ENCODE measurements around the gene CDCA5. TPM values are rescaled to one million over a fixed set of nuclear protein-coding genes. Genes with fewer than 3 reads are reported as not detected.

The CDCA5 gene
- total and polyA plus RNA-seq, 2 donors (not counting 1 experiment from before 2014, with no cell fraction given): 3.0 to 4.6 TPM

DNA sequence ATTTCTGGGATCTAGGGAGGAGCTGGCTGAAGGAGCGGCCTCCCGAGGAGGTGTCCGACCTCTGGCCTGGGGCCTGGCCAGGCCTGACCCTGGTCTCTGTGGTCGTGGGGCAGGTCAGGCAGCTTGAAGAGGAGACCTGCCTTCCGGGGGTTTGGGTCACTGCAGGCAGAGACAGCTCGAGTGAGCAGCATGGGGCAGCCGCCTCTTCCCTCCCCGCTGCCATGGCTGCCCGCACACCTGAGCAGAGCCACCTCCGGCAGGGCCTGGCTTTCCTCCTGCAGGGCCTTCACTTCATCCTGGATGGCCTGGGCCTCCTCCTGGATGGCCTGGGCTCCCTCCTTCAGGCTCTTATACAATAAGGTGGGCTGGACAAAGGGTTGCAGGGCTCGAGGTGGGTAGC is 17.5 kb downstream of the CDCA5 start:
- TF ChIP-seq, protein P1, sequence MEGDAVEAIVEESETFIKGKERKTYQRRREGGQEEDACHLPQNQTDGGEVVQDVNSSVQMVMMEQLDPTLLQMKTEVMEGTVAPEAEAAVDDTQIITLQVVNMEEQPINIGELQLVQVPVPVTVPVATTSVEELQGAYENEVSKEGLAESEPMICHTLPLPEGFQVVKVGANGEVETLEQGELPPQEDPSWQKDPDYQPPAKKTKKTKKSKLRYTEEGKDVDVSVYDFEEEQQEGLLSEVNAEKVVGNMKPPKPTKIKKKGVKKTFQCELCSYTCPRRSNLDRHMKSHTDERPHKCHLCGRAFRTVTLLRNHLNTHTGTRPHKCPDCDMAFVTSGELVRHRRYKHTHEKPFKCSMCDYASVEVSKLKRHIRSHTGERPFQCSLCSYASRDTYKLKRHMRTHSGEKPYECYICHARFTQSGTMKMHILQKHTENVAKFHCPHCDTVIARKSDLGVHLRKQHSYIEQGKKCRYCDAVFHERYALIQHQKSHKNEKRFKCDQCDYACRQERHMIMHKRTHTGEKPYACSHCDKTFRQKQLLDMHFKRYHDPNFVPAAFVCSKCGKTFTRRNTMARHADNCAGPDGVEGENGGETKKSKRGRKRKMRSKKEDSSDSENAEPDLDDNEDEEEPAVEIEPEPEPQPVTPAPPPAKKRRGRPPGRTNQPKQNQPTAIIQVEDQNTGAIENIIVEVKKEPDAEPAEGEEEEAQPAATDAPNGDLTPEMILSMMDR (conservative IDR thresholded peaks at IDR 0.05 in 1 of 2, IDR thresholded peaks at IDR 0.05 in 1 of 2; ENCODE audit: low read depth in 1 of 2, low read length in 2 of 2): no peak
- TF ChIP-seq EZH2 (IDR thresholded peaks at IDR 0.05; ENCODE audit: low read length, missing control alignments): no peak
- no peaks in the 10 kb centered on the region for H3K4me1 ChIP-seq (ENCODE audit: control insufficient read depth, extremely low read depth, insufficient read depth, low read length)
- no peaks in the 10 kb centered on the region for H3K27me3 ChIP-seq (ENCODE audit: control insufficient read depth, insufficient read depth, low read length)
- H4K20me1 ChIP-seq (ENCODE audit: control insufficient read depth, extremely low read depth, insufficient read depth, low read length): no peaks in the 10 kb centered on the region
- no peaks in the 10 kb centered on the region for H3K36me3 ChIP-seq (ENCODE audit: control insufficient read depth, insufficient read depth, low read length)
- H3K27ac ChIP-seq (ENCODE audit: insufficient read depth, low read length): no peak overlapping the region
- no peak for DNase-seq (ENCODE audit: low read depth in 2 of 2)
- H3K9ac ChIP-seq (ENCODE audit: insufficient read depth, low read length): no peak overlapping the region
- no peaks in the 10 kb centered on the region for H3K79me2 ChIP-seq (ENCODE audit: control insufficient read depth, insufficient read depth, low read length)
- H2AFZ ChIP-seq (ENCODE audit: low read length): no peak overlapping the region
- no peak overlapping the region for H3K4me3 ChIP-seq (replicated peaks in 1 of 4; ENCODE audit: control extremely low read depth in 1 of 4, insufficient read depth in 1 of 4, low read depth in 3 of 4, low read length in 4 of 4)
- H3K9me3 ChIP-seq (ENCODE audit: control insufficient read depth, insufficient read depth, low read depth, low read length): no peaks in the 10 kb centered on the region
- H3K4me2 ChIP-seq (ENCODE audit: extremely low read depth, insufficient read depth, low read length): no peak overlapping the region

DNA sequence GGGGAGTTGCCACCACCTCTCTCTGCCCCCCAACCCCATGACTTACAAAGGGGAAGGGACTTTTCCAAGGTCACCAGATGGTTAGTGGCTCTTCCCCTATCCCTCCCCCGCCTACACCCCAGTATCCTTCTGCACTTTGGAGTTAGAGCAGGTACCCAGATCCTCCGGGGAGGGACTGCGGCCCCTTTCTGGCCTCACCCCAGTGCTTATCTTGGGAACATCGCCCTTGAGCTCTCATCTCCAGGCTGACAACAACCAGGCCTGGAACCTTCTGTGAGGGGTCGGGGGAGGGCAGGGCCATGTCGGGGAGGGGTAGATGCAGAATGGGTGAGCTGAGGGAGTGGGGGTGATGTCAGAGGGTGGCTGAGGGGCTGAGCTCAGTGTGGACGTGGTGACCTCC is 18.0 kb downstream of the CDCA5 start:
- Histone ChIP-seq H3K36me3 (ENCODE audit: control insufficient read depth, insufficient read depth, low read length) (no peaks in the 10 kb centered on the region), H3K4me3 (replicated peaks in 1 of 4; ENCODE audit: control extremely low read depth in 1 of 4, insufficient read depth in 1 of 4, low read depth in 3 of 4, low read length in 4 of 4) (no peak overlapping the region), H3K27ac (ENCODE audit: insufficient read depth, low read length) (no peak overlapping the region), H3K9me3 (ENCODE audit: control insufficient read depth, insufficient read depth, low read depth, low read length) (no peaks in the 10 kb centered on the region), H3K4me1 (ENCODE audit: control insufficient read depth, extremely low read depth, insufficient read depth, low read length) (no peaks in the 10 kb centered on the region), H2AFZ (ENCODE audit: low read length) (no peak overlapping the region), H3K9ac (ENCODE audit: insufficient read depth, low read length) (no peak overlapping the region), H3K4me2 (ENCODE audit: extremely low read depth, insufficient read depth, low read length) (no peak overlapping the region), H3K79me2 (ENCODE audit: control insufficient read depth, insufficient read depth, low read length) (no peaks in the 10 kb centered on the region), H3K27me3 (ENCODE audit: control insufficient read depth, insufficient read depth, low read length) (no peaks in the 10 kb centered on the region), H4K20me1 (ENCODE audit: control insufficient read depth, extremely low read depth, insufficient read depth, low read length) (no peaks in the 10 kb centered on the region)
- DNase-seq (ENCODE audit: low read depth in 2 of 2): no peak
- TF ChIP-seq EZH2 (IDR thresholded peaks at IDR 0.05; ENCODE audit: low read length, missing control alignments): no peak
- TF ChIP-seq, protein P1 (conservative IDR thresholded peaks at IDR 0.05 in 1 of 2, IDR thresholded peaks at IDR 0.05 in 1 of 2; ENCODE audit: low read depth in 1 of 2, low read length in 2 of 2): no peak

DNA sequence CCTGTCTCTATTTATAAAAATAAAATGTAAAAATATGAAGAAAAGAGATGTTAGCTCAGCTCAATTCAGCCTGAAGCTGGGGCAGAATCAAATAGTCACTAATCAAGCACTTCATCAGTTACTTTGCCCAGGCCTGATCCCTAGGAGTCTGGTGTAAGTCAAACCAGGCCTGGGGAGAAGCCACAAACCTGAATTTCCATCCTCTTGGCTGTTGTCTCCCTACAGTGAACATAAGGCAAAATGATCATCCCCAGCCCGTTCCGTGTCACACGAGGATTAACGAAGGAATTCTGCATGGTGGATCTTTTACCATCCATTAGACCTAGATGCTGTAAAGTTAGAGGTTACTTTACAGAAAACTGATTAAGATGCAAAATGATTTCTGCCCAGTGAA is 19.0 kb downstream of the CDCA5 start:
- no peak for DNase-seq (ENCODE audit: low read depth in 2 of 2)
- H2AFZ ChIP-seq (ENCODE audit: low read length): no peak overlapping the region
- TF ChIP-seq EZH2 (IDR thresholded peaks at IDR 0.05; ENCODE audit: low read length, missing control alignments): no peak
- TF ChIP-seq, protein P1 (conservative IDR thresholded peaks at IDR 0.05 in 1 of 2, IDR thresholded peaks at IDR 0.05 in 1 of 2; ENCODE audit: low read depth in 1 of 2, low read length in 2 of 2): no peak
- no peak overlapping the region for H3K27ac ChIP-seq (ENCODE audit: insufficient read depth, low read length)
- H3K79me2 ChIP-seq (ENCODE audit: control insufficient read depth, insufficient read depth, low read length): no peaks in the 10 kb centered on the region
- H3K27me3 ChIP-seq (ENCODE audit: control insufficient read depth, insufficient read depth, low read length): no peaks in the 10 kb centered on the region
- H3K4me2 ChIP-seq (ENCODE audit: extremely low read depth, insufficient read depth, low read length): no peak overlapping the region
- no peak overlapping the region for H3K9ac ChIP-seq (ENCODE audit: insufficient read depth, low read length)
- H3K4me1 ChIP-seq (ENCODE audit: control insufficient read depth, extremely low read depth, insufficient read depth, low read length): no peaks in the 10 kb centered on the region
- H4K20me1 ChIP-seq (ENCODE audit: control insufficient read depth, extremely low read depth, insufficient read depth, low read length): no peaks in the 10 kb centered on the region
- H3K36me3 ChIP-seq (ENCODE audit: control insufficient read depth, insufficient read depth, low read length): no peaks in the 10 kb centered on the region
- H3K4me3 ChIP-seq (replicated peaks in 1 of 4; ENCODE audit: control extremely low read depth in 1 of 4, insufficient read depth in 1 of 4, low read depth in 3 of 4, low read length in 4 of 4): no peak overlapping the region
- H3K9me3 ChIP-seq (ENCODE audit: control insufficient read depth, insufficient read depth, low read depth, low read length): no peaks in the 10 kb centered on the region

All from fibroblast of lung (primary cell).